SKM-1 (cell line): Measurements from ENCODE around the gene SLC47A1.
"Not testable (repeated sequence)": the region's sequence is repeated elsewhere in the genome, so short reads cannot be mapped to it uniquely, and the experiment has no call there.

Source experiments
- DNase-seq: peaks from one replicate; lab custom pipeline; 2025; ENCODE audit not compliant: unreplicated experiment; lab: John Stamatoyannopoulos, UW

The SLC47A1 gene

DNA sequence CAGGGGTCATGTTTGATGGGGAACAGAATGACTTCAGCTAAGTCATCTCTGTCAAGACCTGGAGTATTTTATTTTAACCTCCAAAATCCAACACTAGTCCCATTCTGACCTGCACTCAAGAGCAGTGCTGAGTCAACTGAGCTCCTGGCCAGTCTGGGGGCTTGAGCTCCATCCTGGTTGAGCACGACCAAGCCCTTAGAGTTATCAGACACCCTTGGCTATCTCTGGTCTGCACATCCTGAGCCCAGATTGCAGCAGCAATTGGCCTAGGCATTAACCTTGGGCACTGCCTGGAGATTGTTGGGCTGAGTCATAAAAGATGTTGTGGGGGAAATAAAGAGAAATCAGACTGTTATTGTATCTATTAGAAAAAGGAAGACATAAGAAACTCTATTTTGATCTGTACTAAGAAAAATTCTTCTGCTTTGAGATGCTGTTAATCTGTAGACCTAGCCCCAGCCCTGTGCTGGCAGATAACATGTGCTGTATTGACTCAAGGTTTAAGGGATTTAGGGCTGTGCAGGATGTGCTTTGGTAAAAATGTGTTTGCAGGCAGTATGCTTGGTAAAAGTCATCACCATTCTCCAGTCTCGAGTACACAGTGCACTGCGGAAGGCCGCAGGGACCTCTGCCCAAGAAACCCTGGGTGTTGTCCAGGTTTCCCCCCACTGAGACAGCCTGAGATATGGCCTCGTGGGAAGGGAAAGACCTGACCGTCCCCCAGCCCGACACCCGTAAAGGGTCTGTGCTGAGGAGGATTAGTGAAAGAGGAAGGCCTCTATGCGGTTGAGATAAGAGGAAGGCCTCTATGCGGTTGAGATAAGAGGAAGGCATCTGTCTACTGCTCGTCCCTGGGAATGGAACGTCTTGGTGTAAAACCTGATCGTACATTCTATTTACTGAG is 14.0 kb upstream of the SLC47A1 start:
- DNase-seq = peak; percentile 14

DNA sequence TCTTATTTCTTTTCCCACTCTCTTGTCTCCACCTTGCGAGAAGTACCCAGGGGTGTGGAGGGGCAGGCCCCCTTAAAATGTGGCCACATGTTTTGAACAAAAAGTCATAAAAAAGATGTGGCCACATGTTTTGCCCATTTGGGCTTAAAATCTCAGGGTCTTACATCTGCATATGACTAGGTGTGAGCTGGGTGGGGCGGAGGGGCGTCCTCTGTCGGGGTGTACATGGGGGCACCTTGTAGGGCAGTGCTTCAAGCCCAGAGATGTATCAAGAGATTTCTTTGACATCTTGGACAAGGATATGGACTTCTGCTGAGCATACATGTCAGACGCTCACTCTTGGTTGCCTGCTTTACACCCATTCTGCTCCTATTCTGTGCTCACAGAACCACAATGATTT is 13.0 kb upstream of the SLC47A1 start:
- no peak for DNase-seq

DNA sequence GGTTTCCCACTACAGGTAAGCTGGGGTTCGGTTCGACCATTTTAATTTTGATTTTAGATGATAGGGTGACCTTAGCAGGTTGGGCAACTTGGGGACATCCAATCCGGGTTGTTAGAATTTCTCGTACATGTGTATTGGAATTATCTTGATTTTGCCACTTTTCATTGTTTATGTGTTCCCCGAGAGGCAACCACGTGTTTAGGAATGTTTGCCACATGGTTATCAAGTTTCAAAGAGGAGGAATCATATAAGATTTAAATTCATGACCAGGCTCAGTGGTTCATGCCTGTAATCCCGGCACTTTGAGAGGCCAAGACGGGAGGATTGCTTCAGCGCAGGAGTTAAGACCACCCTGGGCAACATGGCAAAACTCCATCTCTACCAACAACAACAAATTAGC is 10.0 kb upstream of the SLC47A1 start:
- DNase-seq = no peak

DNA sequence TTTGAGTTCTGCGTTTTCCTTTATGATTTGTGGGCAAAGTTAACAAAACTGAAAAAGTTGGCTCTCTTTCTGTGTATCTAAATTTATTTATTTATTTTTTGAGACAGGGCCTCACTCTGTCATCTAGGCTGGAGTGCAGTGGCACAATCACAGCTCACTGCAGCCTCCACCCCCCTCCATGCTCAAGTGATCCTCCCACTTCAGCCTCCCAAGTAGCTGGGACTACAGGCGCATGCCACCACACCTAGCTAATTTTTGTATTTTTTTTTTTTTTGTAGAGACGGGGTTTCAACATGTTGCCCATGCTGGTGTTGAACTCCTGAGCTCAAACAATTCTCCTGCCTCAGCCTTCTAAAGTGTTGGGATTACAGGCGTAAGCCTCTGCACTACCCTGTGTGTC is 6.7 kb upstream of the SLC47A1 start:
- DNase-seq = not testable (repeated sequence)

DNA sequence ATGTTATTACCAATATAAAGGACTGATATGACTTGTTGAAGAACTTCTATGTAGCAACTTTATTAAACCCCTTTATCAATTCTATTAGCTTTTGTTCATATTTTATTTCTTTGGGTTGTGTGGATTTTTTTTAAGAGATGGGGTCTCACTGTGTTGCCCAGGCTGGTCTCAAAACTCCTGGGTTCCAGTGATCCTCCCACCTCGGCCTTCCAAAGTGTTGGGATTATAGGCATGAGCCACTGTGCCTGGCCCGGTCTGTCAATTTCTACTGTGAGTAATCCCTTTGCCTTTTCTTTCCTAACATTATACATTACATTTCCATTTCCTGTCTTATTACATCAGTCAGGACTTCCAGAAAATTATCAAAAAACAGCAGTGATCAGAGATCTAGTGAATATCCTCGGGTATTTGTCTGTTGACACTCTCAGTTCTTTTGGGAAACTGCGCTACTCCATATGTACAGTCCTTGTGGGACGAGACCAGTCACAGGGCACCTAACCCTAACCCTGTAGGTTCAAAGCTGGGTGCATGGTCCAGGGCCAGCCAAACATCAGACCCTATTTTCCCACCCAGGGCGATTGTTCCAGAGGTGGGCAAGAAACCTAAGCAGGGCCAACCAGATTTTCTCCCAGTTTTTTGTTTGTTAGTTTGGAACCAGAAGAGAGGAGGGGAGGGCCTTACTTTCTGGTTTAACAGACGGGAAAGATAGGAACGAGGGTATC is 1.7 kb upstream of the SLC47A1 start:
- DNase-seq = no peak

DNA sequence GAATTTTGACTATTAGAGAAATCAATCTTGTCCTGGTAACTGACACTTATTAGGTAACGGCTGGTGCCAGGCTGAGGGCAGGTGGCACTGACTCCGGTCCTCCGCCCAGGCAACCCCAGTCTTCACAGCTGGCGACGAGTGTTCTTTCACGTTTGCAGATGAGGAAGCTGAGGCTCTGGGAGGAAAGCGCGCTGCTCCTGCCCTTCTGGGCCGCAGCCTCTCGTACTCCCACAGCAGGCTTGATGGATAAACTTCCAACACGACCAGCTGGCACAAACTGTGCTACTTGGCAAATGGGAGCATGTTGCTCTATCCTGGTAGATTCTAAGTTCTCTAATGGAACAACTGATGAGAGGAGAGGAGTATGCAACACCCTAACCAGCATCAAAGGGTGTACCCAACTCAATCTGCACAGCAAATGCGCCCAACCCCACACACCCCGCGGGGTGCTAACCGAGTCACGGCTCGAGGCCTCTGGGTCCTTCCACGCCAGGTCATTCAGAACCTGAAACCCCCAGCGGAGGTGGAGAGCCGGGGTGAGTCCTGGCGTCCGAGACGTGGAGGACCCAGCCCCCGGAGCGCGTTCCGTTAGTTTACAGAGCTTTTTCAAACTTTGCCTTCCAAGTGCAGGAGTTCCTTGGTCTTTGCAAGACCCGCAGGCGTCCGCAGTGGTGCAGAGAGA is 477 bp upstream of the SLC47A1 start:
- DNase-seq = no peak

DNA sequence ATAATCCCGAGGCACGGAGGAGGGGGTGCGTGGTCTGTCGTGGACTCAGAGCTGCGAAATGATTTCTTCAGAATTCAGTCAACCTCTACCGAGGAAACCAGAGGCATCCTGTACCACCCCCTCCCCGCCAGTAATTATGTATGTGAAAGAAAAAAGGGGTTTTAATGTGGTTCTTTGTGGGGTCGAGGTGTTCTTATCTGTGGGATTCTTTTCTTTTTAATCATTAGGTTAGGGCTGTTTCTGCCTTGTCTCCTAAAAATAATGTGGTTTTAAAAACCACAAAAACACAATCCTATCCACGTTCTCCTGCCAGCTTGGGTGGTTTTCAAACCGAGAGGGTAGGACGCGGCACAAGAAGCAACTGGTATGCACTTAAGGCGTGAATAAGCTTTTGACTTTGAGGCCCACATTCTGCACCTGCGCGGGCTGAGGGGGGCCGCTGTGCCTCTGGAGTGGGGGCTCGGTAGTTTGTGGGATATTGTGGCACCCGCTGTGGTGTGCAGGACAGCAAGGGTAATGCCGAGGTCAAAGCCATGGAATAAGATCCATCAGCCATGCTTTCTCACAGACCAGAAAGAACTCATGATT is 1.0 kb downstream of the SLC47A1 start:
- DNase-seq = no peak

DNA sequence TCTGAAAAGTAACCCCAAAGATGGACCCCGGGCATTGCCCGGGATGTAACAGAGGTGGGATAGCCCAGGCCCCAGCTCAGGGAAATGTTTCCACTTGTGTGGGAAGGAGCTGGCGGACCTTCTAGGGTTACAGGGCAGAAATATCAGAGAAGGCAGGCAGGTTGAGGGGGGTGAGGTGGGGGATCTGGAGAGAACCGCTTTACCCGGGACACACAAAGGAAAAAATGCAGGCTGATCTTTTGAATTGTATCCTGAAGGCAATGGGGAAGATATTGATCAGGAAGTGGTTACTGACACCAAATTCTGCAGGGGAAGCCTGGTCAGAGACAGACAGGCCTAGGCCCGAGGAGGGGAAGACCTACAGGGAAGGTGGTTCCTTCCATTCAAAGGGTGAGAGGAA is 3.5 kb downstream of the SLC47A1 start:
- no peak for DNase-seq

DNA sequence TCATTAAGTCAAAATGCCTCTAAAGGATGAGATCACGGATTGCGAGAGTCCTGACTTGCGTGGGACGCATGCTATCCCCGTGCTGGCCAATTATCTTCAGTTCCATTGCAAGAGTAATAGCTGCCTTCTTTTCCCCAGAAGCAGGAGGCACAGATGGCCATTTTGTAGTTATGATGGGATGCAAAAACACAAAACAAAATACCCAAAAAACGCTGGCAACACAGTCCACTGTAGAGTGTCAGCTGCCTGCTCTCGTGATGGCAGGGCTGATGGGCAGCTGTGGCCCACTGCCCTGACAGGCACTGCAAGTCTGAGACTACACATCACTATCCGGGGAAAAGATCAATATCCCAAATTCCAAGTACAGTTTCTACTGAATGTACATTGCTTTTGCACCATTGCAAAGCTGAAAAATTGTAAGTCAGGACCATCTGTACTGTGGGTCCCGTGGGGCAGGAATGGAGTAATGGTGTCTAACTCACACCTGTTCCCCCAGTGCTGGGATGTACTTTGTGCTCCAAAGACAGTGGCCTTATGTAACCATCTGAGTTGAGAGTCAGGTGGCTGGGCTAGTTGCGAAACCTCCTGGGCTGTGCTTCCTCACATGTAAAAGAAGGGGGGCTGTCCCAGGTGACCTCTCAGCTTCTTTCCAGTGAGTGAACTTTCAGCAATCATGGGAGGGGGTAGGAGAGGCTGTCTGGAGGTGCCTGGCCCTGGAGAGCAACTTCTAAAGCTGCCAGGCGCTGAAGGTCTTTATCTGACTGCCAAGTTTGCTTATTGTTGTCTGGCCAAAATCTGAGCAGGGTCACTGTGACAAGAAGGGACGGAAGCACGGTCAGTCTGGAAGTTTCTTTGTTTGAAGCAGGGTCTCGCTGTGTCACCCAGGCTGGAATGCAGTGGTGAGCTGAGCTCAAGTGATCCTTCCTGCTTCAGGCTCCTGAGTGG is 4.7 kb downstream of the SLC47A1 start:
- DNase-seq = no peak

DNA sequence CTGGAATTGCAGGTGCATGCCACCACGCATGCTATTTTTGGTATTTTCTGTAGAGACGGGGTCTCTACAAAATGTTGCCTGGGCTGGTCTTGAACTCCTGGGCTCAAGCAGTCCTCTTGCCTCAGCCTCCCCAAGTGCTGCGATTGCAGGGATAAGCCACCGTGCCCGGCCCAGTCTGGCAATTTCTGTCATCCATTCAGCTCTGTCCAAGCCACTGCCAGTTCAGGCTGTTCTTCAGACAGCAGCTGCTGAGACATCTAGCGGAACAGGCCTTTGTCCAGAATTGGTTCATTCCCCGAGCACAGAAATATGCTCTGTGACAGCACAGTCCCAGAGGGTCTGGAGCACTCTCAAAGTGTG is 5.4 kb downstream of the SLC47A1 start:
- no peak for DNase-seq

DNA sequence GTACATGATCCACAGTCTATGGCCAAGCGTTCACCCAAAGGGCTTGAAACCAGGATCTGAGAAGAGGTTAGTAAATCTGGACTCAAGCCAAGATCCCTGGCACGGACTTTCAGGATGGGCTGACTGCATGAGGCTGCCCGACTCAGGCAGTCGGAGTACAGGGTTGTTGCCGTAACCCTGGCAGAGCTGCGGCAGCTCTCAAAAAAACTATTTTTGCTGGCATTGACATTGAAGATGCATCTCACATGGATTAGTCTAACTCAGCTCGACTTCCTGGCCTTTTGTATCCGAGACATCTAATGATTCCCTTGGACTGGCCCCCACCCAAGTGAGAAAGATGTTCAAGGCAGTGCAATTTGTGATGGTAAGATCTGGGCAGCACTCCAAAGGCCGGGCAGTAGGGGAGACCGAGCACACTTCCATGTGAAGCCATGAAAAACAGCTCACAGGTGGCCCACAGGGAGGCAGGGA is 6.2 kb downstream of the SLC47A1 start:
- DNase-seq = no peak

DNA sequence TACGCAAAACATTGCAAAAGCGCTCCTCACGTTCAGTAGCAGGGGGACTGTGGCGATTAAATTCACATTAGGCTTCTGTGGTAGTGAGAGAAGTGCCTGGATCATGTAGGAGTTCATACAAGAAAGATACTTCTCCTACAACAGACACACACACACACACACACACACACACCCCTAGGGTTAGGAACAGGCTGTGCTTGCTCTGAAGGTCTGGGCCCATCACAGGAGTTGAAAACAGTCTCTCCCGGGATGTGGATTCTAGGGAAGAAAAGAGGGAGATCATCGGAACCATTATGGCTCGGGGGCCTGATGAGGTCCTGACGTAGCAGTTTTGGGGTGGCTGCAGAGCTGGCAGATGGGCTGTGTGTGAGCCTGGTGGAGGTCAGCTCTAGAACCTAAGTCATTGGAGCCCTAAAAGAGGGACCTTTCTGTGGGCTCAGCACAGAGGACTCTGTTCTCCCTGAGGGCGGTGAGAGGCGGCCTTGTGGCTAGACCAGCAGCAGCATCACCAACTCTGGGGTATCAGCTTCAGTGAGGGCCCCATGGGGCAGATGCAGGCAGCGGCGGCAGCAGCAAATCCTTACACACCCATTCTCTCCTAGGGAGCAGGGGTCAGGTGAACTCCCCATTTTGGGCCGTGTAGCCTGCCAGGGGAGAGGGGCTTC is 7.2 kb downstream of the SLC47A1 start:
- DNase-seq = no peak

DNA sequence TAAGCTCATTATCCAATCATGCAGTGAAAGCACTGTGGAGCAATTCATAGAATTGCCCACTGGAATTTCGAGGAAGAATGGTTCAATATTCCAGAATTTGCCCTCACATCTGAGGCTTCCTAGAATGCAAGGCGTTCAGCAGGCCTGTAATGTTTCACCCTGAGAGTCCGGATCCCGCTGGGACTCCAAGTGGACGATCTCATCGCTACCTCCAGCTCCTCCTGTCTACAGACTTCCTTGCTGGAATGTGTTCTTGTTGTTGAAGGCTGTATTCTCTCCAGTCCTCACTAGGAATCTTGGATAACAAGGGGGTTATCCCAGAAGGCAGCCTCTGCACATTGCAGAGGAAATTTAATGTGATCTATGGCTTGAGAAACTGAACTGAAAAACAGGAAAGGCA is 7.8 kb downstream of the SLC47A1 start:
- no peak for DNase-seq

DNA sequence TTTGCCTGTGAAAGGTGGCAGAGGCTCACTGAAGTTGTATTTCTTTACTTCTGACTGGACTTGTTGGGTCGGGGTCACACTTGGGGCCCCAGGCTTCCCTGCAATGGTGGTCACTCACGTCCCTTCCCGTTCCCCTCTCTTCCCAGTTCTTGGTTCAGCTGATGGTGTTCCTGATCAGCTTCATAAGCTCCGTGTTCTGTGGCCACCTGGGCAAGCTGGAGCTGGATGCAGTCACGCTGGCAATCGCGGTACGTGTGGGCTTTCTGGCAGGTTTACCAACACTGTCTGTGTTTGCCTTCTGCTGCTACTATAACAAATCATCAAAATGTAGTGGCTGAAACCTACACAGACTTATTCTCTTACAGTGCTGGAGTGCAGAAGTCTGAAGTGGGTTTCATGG is 8.6 kb downstream of the SLC47A1 start:
- DNase-seq = no peak

DNA sequence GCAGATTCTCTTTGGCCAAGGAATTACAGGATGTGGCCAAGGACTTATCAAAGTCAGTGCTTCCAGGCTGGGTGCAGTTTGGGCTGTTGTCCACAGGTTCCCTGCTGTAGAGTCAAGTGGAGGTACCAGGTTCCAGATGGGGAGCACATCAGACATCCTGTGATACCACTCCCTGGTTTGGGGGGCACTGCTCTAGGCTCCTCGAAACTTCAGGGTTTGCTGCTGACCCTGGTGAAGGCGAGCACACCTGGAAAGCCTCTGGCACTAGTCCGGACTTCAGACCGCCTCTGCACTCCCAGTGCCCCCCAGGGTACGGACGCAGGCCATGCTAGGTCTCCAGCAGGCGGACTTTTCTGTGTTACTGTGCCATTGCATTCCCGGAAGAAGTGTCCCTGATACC is 10.7 kb downstream of the SLC47A1 start:
- DNase-seq = no peak

DNA sequence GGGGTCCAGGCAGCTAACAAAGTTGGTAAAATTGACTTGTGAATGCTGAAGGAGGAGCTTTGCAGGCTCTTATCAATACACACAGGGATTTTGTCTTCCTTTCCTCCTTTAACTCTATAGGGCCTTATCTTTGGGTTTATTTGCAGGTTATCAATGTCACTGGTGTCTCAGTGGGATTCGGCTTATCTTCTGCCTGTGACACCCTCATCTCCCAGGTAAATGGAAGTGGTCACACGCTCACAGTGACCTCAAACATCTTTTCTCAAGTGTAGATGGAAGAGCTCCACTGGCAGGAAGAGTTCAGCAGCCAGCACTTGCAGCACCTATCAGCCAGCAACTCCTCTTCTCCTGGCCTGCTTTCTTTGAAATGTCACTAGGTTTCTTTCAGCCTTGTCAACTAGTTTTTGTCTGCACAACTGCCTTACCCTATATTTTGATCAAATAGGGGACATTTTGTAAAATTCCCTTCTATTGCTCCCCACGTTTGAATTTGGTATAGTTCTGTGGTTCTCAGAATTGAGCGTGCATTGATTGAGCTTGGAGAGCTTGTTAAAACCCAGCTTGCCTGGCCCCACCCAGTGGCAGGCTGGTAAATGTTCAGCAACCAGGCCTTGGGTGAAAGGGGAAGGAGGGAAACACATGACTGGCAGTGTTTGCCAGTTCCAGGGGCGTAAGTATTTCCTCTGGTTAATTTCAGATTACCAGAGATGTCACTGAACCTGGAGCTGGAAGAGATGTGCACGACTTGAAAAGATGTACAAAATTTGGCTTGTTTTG is 12.8 kb downstream of the SLC47A1 start:
- no peak for DNase-seq

DNA sequence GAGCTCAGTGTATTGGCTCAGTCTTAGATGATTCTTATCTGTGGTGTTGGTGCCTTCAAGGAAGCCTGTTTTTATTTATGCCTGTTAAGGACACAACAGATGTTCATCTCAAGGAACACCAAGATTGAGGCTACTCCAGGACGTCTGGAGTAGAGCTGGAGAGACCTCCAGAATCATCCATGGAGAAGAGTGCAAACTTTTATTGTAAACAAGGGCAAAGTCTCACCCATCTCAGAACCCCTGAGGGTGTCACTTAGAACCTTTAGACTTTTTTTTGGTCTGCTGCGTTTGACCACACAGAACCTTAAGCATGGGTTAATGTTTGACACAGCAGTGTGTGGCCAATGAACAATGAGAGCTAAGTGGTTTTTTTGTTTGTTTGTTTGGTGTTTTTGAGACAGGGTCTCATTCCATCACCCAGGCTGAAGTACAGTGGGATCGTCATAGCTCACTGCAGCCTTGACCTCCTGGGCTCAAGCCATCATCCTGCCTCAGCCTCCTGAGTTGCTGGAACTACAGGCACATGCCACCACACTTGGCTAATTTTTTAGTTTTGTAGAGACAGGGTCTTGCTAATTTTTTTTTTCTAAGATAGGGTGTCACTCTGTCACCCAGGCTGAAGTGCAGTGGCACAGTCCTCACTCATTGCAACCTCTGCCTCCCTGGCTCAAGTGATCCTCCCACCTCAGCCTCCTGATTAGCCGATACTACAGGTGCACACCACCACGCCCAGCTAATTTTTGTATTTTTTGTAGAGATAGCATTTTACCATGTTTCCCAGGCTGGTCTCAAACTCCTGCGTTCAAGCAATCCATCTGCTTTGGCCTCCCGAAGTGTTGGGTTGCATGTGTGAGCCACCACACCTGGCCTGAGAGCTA is 16.3 kb downstream of the SLC47A1 start:
- DNase-seq = no peak

DNA sequence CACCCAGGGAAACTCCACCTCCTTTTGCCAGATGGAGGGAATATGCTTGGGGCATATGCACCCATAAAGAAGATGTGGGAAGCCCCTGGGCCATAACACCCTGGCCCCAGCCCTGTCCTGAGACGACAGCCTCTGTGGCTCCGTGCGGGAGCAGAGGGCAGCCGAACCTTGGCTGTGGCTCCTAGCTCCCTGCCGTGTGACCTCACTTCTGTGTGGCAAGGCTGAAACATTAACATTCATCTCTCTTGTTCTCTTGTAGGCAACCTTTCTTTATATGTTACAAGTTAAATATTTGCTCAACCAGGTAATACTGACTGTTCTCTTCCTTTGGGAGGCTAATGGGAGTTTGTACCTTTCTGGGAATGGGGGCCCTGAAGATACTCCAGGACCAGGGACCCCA is 17.5 kb downstream of the SLC47A1 start:
- DNase-seq = no peak
